OCI-LY7 (cell line): Measurements from ENCODE around the gene ZNF431.

Experiments used
- CTCF ChIP-seq: fragments of 200-600 bp; sonication (generic); conservative IDR thresholded peaks from 2 replicates; pipeline ENCODE4 v1.5.1; 2014; ENCODE audit warnings: mild to moderate bottlenecking, antibody characterized with exemption, low read length, moderate library complexity, mixed read lengths
- EZH2phosphoT487 ChIP-seq: fragments of 200-600 bp; sonication (generic); IDR thresholded peaks from 2 replicates; pipeline ENCODE4 v1.6.1; 2018; ENCODE audit warnings: low read depth, borderline replicate concordance, mild to moderate bottlenecking, mixed run types, antibody characterized with exemption, low read length, moderate library complexity, mixed read lengths

DNA sequence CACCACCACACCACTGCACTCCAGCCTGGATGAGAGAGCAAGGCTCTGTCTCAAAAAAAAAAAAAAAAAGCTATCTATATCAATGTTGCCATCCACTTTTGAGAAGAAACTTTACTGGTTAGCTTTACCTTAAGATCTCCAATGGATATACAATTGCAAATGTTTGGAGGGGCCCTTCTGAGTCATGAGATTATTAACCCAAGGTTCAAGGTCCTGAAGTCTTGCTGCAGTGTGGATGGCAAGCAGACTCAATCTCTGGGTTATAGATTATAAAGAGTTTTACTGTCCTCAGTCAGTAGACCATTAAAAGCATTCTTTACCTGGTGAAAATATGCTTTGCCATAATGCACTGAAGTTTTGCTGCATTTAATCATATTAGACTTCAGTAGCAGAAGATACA is 3.7 kb upstream of the ZNF431 start:
- no peak for TF ChIP-seq EZH2phosphoT487
- no peak for TF ChIP-seq CTCF
